Measurements from ENCODE around the gene RDH8. TPM values are rescaled to one million over a fixed set of nuclear protein-coding genes. Genes with fewer than 3 reads are reported as not detected.

Gene RDH8
- total RNA-seq, 1 donor from 2014 or later, result not detected

DNA sequence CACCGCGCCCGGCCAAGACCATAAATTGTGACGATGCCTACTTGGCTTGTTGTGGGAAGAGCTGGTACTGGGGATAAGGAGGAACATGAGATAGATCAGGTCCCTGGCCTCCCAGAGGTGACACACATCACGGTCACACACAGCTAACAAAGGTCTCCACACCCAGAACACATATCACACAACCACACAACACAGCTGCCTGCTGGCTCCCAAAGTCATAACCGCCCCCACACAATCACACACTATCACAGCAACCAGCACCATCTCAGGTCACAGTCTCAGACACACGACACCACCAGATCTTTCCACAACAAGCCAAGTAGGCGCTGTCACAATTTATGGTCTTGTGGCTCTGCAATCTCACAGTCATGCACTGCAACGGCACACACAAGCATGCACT lies 8.7 kb upstream of the RDH8 start:
- peak overlapping the region; percentile 3 for H3K4me3 Mint-ChIP-seq (ENCODE audit: unreplicated experiment)
- no peak for TF ChIP-seq CTCF (IDR thresholded peaks at IDR 0.05; ENCODE audit: unreplicated experiment)
- H3K4me1 Mint-ChIP-seq (ENCODE audit: unreplicated experiment), result peaks cover 4% of the 10 kb centered on the region
- peaks cover 6% of the 10 kb centered on the region for H3K36me3 Mint-ChIP-seq (ENCODE audit: low read depth, unreplicated experiment)
- no peaks in the 10 kb centered on the region for H3K9me3 Mint-ChIP-seq (ENCODE audit: unreplicated experiment)
- H3K27me3 Mint-ChIP-seq (ENCODE audit: unreplicated experiment), result peaks cover 22% of the 10 kb centered on the region
- DNase-seq (ENCODE audit: low spot score), result no peak
- H3K27ac Mint-ChIP-seq (ENCODE audit: unreplicated experiment), result no peak overlapping the region

DNA sequence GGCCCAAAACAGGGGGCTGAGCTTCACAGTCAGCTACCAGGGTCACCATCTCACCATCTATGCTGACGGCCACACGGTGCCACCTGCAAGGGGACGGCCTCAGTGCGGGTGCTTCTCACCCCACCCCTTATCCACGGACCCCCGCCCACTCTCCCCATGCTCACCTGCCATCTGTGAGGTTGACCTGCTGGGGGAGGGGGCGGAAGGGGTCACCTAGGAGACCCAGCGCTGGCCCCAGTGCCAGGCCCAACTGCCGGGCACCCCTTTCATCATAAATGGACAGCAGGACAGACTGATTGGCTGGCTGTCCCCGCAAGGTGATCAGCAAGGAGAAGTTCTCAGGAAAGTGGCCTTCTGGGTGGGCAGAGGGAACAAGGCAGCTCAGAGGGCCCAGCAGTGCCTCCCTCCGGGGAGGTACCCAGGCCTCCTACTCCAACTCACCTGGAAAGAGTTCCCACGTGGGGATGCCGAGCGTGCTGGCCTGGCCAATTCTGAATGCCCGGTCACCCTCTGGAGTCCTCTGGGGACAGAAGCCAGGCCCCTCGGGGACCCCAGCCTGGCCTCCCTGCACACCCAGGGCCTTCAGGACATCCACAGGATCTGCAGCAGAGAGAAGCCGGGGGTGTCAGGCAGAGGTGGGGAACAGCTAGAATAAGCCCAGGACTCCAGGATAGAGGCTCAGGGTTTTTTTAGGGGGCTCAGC lies 7.5 kb upstream of the RDH8 start:
- Mint-ChIP-seq H3K27me3 (ENCODE audit: unreplicated experiment) (peaks cover 25% of the 10 kb centered on the region), H3K4me1 (ENCODE audit: unreplicated experiment) (peaks cover 7% of the 10 kb centered on the region), H3K9me3 (ENCODE audit: unreplicated experiment) (no peaks in the 10 kb centered on the region), H3K36me3 (ENCODE audit: low read depth, unreplicated experiment) (peaks cover 10% of the 10 kb centered on the region), H3K4me3 (ENCODE audit: unreplicated experiment) (no peak overlapping the region), H3K27ac (ENCODE audit: unreplicated experiment) (no peak overlapping the region)
- TF ChIP-seq CTCF (IDR thresholded peaks at IDR 0.05; ENCODE audit: unreplicated experiment), result no peak
- DNase-seq (ENCODE audit: low spot score), result no peak

DNA sequence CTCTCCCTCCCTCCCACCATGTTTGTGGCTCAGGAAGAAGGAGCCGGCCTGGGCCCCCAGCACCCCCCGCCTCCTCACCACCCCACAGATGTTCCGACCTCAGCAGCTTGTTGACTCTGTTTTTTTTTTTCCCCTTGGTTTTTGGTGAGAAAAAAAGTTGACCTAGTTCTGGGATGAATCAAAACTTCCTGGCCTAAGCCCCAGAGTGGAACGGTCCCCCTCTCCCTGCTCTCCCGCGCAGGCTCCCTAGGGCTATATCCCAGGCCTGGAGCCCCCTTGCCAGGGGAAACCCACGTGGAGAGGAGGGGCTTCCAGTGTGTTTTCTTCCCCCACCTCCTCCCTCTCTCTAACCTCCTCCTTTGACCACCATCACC lies 7.0 kb upstream of the RDH8 start:
- Mint-ChIP-seq H3K36me3 (ENCODE audit: low read depth, unreplicated experiment) (peaks cover 12% of the 10 kb centered on the region), H3K4me1 (ENCODE audit: unreplicated experiment) (peaks cover 7% of the 10 kb centered on the region), H3K4me3 (ENCODE audit: unreplicated experiment) (no peak overlapping the region), H3K27me3 (ENCODE audit: unreplicated experiment) (peaks cover 27% of the 10 kb centered on the region), H3K27ac (ENCODE audit: unreplicated experiment) (no peak overlapping the region), H3K9me3 (ENCODE audit: unreplicated experiment) (no peaks in the 10 kb centered on the region)
- DNase-seq (ENCODE audit: low spot score), result no peak
- no peak for TF ChIP-seq CTCF (IDR thresholded peaks at IDR 0.05; ENCODE audit: unreplicated experiment)

DNA sequence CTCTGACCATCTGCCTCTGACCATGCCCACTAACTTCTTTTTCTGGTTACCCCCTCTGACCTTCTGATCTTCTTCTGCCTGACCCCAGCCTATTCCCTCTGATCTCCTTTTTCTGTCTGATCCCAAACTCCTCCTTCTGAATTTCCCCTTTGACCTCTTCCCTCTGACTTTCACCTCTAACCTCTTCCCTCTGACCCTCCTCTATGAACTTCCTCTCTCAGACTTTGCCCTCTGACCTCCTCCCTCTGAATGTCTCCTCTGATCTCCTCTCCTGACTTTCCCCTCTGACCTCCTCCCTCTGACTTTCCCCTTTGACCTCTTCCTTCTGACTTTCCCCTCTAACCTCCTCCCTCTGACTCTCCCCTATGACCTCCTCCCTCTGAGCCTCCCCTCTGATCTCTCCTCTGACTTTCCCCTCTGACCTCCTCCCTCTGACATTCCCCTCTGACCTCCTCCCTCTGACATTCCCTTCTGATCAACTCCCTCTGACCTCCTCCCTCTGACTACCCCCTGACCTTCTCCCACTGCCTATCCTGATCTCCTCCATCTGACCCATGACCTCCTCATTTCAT lies 6.4 kb upstream of the RDH8 start:
- Mint-ChIP-seq H3K27me3 (ENCODE audit: unreplicated experiment) (peaks cover 31% of the 10 kb centered on the region), H3K4me3 (ENCODE audit: unreplicated experiment) (no peak overlapping the region), H3K4me1 (ENCODE audit: unreplicated experiment) (peaks cover 7% of the 10 kb centered on the region), H3K9me3 (ENCODE audit: unreplicated experiment) (no peaks in the 10 kb centered on the region), H3K27ac (ENCODE audit: unreplicated experiment) (no peak overlapping the region), H3K36me3 (ENCODE audit: low read depth, unreplicated experiment) (peaks cover 13% of the 10 kb centered on the region)
- DNase-seq (ENCODE audit: low spot score), result no peak
- TF ChIP-seq CTCF (IDR thresholded peaks at IDR 0.05; ENCODE audit: unreplicated experiment), result no peak
